C4-2B (cell line): Measurements from ENCODE around the gene FRAS1.

Experiments used
- CTCF ChIP-seq: fragments of 450-650 bp; conservative IDR thresholded peaks from 2 replicates; pipeline ENCODE4 v1.5.1; 2017; ENCODE audit warnings: mild to moderate bottlenecking
- ZFX ChIP-seq: fragments of 450-650 bp; IDR thresholded peaks from 2 replicates; pipeline ENCODE4 v1.6.1; 2017

- no peak for TF ChIP-seq CTCF
- TF ChIP-seq ZFX, result no peak
Measured at GRCh38 chr4:78397292-78397630, 340.1 kb downstream of the FRAS1 start.
